Tibial artery (tissue), 4 donors: ENCODE data around the gene NDUFB2.

Source experiments
- DNase-seq, 2 donors: peaks; one replicate each; pipeline ENCODE4 v3.0.0-alpha.2; 2019
- H3K27ac ChIP-seq, 2 donors: fragments of 200-600 bp; sonication (generic) in 1 of 2; 1 replicate in 1 of 2; 2 replicates in 1 of 2; pipeline ENCODE4 v1.5.1; 2018 to 2019; ENCODE audit warnings: mild to moderate bottlenecking in 1 of 2
- H3K27me3 ChIP-seq, 2 donors: fragments of 200-600 bp; sonication (generic) in 1 of 2; one replicate each; pipeline versions ENCODE4 v1.5.1 to v1.6.0; 2016 to 2019
- H3K36me3 ChIP-seq, 3 donors: fragments of 200-600 bp; sonication (generic) in 2 of 3; one replicate each; pipeline ENCODE4 v1.5.1; 2016 to 2019; ENCODE audit warnings: mild to moderate bottlenecking in 2 of 3
- H3K4me1 ChIP-seq, 4 donors: fragments of 200-600 bp; sonication (generic) in 2 of 4; 1 replicate in 3 of 4; 2 replicates in 1 of 4; pipeline ENCODE4 v1.5.1; 2016 to 2019
- H3K4me3 ChIP-seq, 2 donors: fragments of 200-600 bp; sonication (generic) in 1 of 2; 1 replicate in 1 of 2; 2 replicates in 1 of 2; pipeline ENCODE4 v1.5.1; 2018 to 2019; ENCODE audit warnings: mild to moderate bottlenecking in 2 of 2
- H3K9me3 ChIP-seq, 3 donors: fragments of 200-600 bp; sonication (generic) in 1 of 3; one replicate each; pipeline ENCODE4 v1.5.1; 2016 to 2019
- intact Hi-C: fragments of 100-400 bp; cut with DNase I; formaldehyde crosslinking; loops from one replicate; pipeline ENCODE4 v1.15.0; 2023; ENCODE audit warnings: low total_unique reads
- TF ChIP-seq, protein P1 (sequence below), 2 experiments: fragments of 200-600 bp in 1 of 2; fragments of 450-650 bp in 1 of 2; IDR thresholded peaks; one replicate each; pipeline ENCODE4 v1.5.1; 2017 to 2019; ENCODE audit warnings: antibody characterized with exemption in 2 of 2, mild to moderate bottlenecking in 1 of 2, moderate library complexity in 1 of 2

NDUFB2 gene

DNA sequence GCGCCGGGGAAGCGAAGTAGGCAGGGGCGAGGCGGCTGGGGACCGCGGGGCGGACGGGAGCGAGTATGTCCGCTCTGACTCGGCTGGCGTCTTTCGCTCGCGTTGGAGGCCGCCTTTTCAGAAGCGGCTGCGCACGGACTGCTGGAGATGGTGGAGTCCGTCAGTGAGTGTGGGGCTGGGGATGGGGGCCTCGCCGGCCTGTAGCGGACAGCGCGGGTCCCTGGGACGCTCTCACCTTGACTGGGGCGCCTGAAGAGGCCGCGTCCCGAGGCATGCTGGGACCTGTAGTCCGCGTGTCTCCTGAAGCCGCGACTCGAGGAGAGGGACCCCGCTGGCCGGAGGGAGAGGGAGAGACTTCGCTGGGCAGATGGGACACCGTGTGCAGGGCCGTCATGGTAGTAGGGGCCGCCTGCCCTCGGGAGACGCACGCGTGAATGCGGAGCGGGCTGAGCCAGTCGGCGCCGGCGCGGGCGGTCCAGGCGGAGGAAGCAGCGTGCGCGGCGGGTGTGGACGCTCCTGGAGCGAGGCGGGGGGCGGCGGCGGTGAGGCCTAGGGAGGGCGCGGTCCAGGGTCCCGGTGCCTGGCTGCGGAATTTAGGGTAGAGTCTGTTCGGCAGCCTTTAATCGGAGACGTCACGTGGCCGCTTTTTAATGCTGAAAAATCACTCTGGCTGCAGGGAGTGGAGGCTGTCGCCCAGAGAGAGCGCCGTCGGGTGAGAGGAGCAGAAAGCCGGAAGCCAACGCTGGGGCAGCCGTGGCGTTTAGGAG lies at the start of gene NDUFB2:
Gene NDUFB2 (plus strand): TSS at position 29 of the 767 bp plus-strand sequence. CDS start 37 bp downstream, at position 66.
- peaks cover 0 to 25% (median 15%) of the 10 kb centered on the region in 4 donors for H3K4me1 ChIP-seq
- TF ChIP-seq, protein P1, sequence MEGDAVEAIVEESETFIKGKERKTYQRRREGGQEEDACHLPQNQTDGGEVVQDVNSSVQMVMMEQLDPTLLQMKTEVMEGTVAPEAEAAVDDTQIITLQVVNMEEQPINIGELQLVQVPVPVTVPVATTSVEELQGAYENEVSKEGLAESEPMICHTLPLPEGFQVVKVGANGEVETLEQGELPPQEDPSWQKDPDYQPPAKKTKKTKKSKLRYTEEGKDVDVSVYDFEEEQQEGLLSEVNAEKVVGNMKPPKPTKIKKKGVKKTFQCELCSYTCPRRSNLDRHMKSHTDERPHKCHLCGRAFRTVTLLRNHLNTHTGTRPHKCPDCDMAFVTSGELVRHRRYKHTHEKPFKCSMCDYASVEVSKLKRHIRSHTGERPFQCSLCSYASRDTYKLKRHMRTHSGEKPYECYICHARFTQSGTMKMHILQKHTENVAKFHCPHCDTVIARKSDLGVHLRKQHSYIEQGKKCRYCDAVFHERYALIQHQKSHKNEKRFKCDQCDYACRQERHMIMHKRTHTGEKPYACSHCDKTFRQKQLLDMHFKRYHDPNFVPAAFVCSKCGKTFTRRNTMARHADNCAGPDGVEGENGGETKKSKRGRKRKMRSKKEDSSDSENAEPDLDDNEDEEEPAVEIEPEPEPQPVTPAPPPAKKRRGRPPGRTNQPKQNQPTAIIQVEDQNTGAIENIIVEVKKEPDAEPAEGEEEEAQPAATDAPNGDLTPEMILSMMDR (IDR thresholded peaks at IDR 0.05) = peak in 1 of 2 experiments; percentile 14
- H3K9me3 ChIP-seq = no peaks in the 10 kb centered on the region
- DNase-seq = peak; percentile 68 to 80
- no peaks in the 10 kb centered on the region for H3K27me3 ChIP-seq
- peaks cover 0 to 21% (median 0%) of the 10 kb centered on the region in 3 donors for H3K36me3 ChIP-seq
- peak within 1 kb of the TSS; percentile 66 to 95 for H3K4me3 ChIP-seq
- H3K27ac ChIP-seq = peak within 1 kb of the TSS; percentile 85 to 95
- intact Hi-C loops = no loop called here

DNA sequence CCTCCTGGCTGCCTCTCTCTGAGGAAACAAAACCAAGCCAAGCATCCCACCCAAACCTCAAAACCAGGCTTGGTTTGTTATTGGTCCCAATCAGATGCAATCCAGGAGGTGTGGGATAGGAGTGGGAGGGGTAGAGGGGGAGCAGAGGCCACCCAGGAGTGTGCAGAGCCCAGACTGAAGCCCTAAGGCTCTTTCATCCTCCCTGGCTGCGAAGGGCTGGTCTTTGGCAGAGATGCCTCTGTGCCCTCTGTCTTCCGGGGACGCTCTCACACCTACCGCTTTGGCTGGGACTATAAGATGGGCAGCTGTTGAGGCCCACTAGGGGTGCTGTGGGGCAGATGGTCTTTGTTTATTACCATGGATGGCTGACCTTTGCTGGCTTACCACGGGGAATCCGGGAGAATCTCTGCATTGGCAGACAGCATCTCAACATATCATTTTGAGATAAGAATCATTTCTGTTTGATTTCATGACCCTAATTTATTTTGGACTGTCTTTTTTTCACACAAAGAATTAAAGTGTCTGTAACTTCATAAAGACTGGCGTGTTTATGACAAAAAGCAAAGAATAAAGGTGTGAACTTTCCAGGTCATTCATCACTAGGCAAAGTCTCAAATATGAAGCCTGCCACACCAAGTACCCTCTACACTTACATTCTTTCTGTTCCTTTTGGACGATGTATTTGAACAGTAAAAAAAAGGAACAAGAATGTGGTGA lies 49.4 kb upstream of the NDUFB2 start:
- TF ChIP-seq, protein P1 (IDR thresholded peaks at IDR 0.05) = peak in 1 of 2 experiments; percentile 27
- intact Hi-C loops = no loop called here

DNA sequence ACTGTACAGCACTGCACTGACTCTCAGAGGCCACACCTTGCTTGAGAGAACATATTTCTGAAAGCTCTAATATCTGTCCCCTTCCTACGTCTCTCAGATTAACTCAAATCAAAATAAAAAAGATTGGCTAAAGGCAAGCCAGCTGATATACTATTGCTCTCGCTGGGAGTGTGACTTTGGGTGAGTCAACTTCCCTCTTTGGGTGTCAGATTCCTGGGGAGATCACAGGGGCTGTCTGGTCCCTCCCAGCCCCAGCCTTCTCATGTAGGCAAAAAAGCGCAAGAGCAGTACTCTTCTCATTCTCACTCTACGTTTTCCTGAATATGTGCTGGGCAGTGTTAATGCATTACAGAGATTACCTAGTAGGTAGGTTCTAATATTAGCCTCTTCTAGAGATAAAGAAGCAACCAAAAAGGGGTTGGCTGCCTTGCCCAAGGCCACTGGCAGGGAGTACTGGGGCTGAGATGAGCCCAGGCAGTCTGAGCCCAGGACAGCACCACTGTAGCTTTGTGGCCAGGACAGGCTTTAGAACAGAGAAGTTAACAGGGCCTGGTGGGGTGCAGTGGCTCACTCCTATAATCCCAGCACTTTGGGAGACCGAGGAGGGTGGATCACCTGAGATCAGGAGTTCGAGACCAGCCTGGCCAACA lies 46.8 kb upstream of the NDUFB2 start:
- Histone ChIP-seq H3K27ac (no peak overlapping the region), H3K36me3 (no peaks in the 10 kb centered on the region), H3K4me3 (no peak overlapping the region), H3K4me1 (peaks cover 0 to 7% (median 0%) of the 10 kb centered on the region in 4 donors), H3K27me3 (peaks cover 0 to 11% of the 10 kb centered on the region in 2 donors), H3K9me3 (no peaks in the 10 kb centered on the region)
- DNase-seq = peak; percentile 4 to 35
- intact Hi-C loops = loop anchor here (5.0 kb wide), 1 partner anchor 132 kb away; no protein-coding TSS in a partner anchor
- TF ChIP-seq, protein P1 (IDR thresholded peaks at IDR 0.05) = no peak

More for the DNA sequence above, 49.4 kb upstream of the NDUFB2 start:
- peak; percentile 20 to 58 for DNase-seq
- no peaks in the 10 kb centered on the region for H3K4me1 ChIP-seq
- peaks cover 0 to 30% of the 10 kb centered on the region in 2 donors for H3K27me3 ChIP-seq
- no peaks in the 10 kb centered on the region for H3K36me3 ChIP-seq
- H3K4me3 ChIP-seq = no peak overlapping the region
- no peak overlapping the region for H3K27ac ChIP-seq
- H3K9me3 ChIP-seq = no peaks in the 10 kb centered on the region

DNA sequence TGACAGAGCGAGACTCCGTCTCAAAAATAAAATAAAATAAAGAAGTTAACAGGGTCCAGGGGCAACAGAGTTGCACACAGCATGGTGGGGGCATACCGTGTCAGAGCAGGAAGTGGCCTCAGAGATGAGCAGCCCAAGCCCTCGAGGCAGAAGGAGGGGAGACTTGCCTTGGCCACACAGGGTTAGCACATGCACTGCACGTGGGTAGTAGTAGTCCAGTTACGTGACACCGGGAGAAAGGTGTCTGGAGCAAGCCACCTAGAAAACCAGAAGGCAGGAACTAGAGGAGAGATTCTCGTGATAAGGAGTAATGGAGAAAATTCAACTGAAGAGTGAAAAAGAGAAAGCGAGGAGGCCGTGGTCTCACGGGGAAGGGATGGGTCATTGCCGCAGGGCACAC lies 46.1 kb upstream of the NDUFB2 start:
- H3K27ac ChIP-seq = no peak overlapping the region
- no peaks in the 10 kb centered on the region for H3K9me3 ChIP-seq
- no peak overlapping the region for H3K4me3 ChIP-seq
- H3K27me3 ChIP-seq = peaks cover 0 to 10% of the 10 kb centered on the region in 2 donors
- H3K4me1 ChIP-seq = peaks cover 0 to 7% (median 0%) of the 10 kb centered on the region in 4 donors
- intact Hi-C loops = loop anchor here (5.0 kb wide), 1 partner anchor 133 kb away; no protein-coding TSS in a partner anchor
- peak in 1 of 2 donors; percentile 24 for DNase-seq
- H3K36me3 ChIP-seq = no peaks in the 10 kb centered on the region
- TF ChIP-seq, protein P1 (IDR thresholded peaks at IDR 0.05) = no peak
